ENCODE measurements around the gene SLC51A.
A peak's percentile ranks its signal among the peaks of the same experiment; 100 is the strongest.
"Not testable (repeated sequence)": the region's sequence is repeated elsewhere in the genome, so short reads cannot be mapped to it uniquely, and the experiment has no call there.

The SLC51A gene

DNA sequence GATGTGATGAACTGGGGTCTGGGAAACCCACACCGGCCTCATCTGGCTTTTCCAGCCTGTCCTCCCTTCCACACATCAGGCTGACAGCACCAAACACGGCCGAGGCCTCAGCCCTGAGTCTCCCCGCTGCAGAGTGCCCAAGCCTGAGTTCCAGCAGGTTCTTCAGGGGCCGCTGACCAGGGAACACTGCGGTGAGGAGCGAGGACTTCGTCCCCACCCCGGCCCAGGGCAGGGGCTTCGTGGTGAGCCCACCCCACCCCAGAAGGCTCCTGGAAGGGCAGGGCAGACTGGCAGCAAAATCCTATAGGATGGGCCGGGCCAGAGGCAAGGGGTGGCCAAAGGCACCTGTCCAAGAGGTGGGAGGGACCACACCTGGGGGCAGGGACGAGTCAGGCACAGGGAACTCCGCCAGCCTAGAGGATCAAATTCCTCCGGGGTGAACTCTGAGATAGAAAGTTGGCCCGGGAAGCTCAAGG is at the start of gene SLC51A:
TSS of gene SLC51A (plus strand) at position 446 of the 476 bp plus-strand sequence. CDS start 179 bp downstream, outside the sequence.
- DNase-seq (ENCODE audit: low spot score) = no peak

DNA sequence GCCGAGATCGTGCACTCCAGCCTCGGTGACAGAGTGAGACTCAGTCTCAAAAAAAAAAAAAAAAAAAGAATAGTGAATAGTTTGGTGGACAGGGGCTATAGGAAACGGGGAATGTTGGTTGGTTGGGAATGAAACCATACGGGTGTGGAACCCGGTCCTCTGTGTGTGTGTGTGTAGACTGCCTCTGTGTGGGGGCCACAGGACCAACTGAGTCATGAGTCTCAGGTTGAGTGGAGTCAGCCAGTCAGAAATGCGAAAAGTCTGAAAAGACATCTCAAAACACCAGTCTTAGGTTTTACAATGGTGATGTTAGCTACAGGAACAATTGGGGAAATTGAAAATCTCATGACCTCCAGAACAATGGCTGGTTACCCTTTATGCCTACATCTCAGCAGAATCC is 49.6 kb upstream of the SLC51A start:
- no peak for DNase-seq (ENCODE audit: low spot score)

DNA sequence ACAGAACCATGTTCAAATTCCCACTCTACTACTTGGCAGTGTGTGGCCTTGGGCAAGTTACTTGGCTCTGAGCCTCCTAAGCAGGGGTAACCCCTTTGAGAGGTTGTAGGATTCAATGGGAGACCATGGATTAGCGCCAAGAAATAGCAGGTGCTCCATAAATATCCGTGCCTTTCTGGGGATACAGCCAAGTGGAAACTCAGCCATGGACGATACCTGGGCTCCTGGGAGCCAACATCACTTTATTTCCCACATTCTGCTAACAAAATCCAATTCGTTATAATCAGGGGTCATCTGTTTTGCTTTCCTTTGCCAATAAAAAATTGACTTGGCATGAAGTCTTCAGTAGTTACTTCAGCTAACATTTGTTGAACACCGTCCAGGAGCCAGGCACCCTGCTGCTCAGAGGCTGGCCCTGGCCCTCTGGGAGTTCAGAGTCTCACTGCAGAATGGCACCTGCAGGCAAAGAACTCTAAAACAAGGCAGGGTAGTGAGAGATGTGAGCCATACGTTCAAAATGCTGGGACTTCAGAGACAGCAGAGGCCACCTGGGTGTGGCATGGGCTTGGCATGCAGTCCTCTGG is 47.4 kb upstream of the SLC51A start:
- no peak for DNase-seq (ENCODE audit: low spot score)

DNA sequence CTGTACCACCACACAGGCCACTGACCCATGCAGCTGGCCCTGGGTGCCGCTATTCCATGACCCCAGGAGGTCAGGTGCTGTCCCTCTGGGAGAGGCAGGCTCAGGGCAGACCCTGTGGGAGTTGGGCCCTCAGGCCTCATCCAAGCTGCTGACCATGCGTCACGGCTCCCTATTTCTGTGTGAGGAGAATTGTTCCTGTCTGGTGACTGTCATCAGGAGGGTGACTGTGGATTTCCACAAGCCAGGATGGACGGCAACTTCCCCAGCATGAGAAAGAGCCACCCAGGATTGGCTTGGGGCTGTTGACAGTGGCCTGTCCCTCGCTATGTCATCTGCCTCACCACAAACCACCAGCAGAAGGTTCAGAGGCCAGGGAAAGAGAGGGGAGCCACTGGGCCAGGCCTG is 46.5 kb upstream of the SLC51A start:
- DNase-seq (ENCODE audit: low spot score) = no peak

DNA sequence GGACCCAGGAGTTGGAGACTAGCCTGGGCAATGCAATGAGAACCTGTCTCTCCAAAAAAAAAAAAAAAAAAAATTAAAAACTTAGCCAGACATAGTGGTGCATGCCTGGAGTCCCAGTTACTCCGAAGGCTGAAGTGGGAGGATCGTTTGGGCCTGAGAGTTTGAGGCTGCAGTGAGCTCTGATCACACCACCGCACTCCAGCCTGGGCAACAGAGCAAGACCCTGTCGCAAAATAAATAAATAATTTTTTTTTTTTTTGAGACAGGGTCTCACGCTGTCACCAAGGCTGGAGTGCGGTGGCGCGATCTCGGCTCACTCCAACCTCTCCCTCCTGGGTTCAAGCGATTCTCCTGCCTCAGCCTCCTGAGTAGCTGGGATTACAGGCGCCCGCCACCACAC is 46.0 kb upstream of the SLC51A start:
- not testable (repeated sequence) for DNase-seq (ENCODE audit: low spot score)

DNA sequence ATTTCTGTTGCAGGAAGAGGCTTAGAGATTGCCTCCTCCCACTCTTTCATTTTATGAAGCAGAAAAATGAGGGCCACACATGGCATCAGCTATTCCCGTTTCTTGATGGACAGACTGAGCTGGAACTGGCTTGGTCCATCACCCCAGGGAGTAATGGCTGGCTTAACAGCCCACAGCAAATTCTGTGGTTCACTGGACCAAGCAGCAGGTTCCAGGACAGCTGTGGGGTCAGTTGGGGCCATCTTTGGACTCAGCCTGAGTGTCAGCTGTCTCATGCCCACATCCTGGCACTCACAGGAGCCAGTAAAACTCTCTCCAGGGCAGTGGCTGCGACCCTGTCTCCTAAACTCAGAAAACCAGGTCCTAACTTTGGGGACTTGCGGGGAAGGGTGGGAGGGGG is 41.7 kb upstream of the SLC51A start:
- DNase-seq (ENCODE audit: low spot score) = no peak

DNA sequence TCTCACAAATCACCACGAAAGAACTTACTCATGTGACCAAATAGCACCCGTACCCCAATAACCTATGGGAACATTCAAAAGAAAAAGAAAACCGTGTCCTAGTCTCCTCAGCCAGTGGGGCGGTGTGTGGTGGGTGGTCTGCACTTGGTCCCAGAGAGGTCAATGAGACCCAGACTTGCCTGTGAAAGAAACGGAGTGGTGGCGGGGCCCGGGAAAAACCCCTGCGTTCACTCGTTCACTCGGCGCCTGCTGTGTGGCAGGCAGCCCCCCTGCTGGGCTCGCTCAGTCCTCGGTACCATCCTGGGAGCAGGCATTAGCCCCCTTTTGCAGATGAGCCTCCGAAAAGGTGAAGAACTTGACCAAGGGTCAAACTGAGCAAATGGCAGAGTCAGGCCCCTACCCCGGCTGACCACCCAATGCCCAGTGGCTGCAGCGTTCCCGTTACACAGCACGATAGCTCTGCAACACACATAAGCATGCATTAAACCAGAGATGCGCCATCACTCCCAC is 41.2 kb upstream of the SLC51A start:
- no peak for DNase-seq (ENCODE audit: low spot score)

DNA sequence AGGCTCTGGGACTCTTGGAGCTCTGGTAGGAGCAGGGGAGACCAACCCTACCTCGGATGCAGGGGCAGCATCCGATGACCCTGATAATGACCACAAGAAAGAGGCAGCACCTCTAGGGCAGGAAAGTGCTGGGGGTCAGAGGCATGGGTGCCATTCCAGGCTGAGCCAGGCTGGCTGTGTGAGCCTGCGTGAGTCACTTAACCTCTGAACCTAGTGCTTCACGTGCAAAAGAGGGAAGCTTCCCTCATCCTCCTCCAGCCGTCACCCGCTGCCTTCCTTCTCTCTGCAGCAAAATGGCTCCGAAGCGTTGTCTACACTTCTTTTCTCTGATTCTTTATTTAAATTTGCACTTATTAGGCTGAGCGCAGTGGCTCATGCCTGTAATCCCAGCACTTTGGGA is 40.6 kb upstream of the SLC51A start:
- DNase-seq (ENCODE audit: low spot score) = no peak

DNA sequence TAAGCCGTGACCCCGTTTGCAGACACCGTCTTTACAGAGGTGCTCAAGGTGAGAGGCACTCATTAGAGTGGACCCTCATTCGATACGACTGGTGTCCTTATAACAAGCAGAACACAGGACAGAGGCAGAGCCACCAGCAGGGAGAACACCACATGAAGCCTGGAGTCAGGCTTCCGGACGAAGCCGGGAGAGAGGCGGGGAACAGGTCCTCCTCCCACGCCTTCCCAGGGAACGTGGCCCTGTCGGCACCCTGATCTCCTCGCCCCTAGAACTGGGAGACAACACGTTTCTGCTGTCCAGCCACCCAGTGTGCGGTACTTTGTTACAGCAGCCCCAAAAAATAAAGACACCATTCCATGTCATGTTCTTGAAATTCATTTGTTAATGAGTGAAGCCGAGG is 38.8 kb upstream of the SLC51A start:
- no peak for DNase-seq (ENCODE audit: low spot score)

DNA sequence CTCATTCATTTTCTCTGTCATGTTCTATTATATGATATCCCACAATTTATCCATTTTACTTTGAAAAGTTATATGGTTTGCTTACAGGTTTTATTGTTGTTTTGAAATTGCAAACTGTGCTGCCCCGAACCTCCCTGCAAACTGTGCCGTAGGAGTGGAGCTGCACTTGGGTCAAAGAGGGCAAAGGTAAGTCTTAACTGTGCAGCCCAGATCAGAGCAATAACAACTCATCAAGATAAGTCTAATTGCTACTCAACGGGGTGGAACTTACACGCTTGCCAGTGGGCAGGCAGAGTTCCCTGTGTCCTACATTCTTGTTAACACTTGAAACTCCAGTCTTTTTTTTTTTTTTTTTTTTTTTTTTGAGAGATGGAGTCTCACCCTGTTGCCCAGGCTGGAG is 38.4 kb upstream of the SLC51A start:
- no peak for DNase-seq (ENCODE audit: low spot score)

DNA sequence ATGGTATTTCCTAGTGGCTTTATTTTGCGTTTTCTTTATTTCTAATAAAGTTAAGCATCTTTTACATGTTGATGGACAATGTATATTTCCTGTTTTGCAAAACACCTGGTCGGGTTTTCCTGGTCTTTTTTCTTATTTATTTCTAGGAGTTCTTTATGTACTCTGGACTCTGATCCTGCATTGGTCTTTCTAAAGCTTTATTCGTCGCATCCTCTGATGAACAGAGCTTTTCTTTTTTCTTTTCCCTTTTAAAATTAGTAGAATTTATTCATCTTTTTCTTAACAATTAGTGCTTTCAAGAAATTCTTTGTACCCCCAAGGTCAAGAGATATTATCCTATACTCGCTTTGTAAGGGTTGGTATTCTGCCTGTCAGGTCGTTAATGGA is 37.3 kb upstream of the SLC51A start:
- no peak for DNase-seq (ENCODE audit: low spot score)

DNA sequence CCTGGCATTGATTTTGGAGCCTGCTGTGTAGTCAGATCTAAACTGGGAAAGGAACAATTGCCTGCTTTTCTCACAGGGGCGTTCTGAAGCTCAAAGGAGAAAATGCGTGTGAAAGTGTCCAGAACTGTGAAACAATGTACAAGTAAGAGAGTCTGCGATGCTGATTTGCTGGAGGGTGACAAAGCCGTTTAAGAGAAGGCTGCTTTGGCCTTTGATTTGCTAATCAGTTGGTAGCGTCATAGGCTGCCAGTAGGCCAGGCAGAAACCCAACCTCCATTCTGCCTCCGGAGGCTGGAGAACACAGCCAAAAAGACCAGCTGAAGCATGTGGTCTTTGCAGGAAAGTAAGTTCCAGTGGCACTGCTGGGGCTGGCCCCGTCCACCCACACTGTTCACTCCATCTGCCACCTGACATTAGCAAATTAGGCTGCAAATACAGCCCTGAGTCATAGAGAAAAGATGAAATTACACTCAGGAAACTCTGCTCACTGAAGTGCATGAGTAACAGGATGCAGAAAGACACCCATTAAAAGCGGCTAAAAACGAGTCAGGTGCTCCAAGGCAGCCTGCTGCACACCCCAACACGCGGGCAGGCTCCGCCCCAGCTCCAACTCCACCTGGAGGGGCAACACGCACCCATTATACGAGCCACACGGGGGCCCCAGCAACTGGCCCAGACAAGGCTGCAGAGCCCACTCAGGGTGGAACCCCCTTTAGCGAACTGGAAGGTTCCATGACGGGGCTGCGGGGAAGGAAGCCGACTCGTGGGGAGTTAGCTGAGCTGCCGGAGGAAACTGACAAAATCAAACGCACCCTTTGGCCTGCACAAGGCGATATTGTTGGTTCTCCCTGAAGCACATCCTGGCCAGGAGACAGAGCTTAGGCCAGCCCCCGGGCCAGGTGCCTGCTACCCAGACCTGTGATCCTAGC is 36.7 kb upstream of the SLC51A start:
- DNase-seq (ENCODE audit: low spot score) = peak; percentile 93

DNA sequence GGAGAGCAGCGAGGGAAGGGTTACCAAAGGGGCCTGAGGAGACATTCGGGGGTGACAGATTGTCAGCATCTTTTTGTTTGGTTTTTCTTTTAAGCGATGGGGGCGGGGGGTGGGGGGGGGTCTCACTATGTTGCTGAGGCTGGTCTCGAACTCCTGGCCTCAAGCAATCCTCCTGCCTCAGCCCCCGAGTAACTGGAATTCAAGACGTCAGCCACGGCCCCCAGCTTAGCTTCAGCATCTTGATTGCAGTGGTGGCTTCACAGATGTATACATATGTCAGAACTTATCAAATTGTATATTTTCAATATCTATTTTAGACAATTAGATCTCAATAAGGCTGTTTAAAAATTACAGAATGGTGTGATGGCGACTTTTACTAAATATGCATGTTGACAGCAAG is 36.0 kb upstream of the SLC51A start:
- no peak for DNase-seq (ENCODE audit: low spot score)

DNA sequence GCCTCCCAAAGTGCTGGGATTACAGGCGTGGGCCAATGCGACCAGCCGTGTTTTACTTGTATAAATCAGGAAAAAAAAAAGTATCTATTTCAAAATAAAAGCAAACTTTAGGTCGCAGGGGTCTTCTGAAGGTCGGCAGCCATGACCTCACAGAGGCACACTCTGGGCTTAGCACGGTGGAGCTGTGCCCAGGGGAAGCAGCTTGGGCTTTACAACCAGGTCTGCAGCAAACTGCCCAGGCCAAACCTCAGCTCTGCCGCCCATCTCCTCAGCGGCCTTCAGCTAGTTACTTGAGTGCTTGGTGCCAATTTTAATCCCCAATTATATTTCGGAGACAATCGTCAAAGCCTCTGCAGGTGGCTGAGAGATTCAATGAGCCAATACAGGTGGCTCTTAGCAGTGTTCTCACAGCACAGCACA is 35.2 kb upstream of the SLC51A start:
- no peak for DNase-seq (ENCODE audit: low spot score)

DNA sequence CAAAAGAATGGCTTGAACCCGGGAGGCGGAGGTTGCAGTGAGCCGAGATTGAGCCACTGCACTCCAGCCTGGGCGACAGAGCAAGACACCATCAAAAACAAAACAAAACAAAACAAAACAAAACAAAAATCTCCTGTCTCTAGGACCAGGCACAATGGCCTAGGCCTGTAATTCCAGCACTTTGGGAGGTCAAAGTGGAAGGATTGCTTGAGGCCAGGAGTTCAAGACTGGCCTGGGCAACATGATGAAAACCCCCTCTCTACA is 32.2 kb upstream of the SLC51A start:
- DNase-seq (ENCODE audit: low spot score) = not testable (repeated sequence)

DNA sequence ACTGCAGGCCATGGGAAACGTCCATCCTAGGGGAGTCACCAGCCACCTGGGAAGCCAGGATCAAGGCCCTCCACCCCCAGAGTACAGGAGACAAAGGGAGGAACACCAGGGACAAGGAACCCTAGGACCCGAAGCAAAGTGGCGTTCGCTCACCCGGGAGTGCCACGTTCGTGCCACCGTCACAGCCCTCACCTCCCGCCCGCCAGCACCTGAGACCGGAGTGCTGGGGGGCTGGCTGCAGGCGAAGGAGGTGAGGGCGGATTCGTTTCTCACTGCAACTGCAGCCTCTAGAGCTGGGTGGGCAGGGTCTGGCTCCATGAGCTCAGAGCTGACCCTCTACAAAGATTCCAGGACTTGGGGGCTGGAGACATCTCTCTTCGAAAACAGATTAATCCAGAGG is 31.5 kb upstream of the SLC51A start:
- DNase-seq (ENCODE audit: low spot score) = no peak

DNA sequence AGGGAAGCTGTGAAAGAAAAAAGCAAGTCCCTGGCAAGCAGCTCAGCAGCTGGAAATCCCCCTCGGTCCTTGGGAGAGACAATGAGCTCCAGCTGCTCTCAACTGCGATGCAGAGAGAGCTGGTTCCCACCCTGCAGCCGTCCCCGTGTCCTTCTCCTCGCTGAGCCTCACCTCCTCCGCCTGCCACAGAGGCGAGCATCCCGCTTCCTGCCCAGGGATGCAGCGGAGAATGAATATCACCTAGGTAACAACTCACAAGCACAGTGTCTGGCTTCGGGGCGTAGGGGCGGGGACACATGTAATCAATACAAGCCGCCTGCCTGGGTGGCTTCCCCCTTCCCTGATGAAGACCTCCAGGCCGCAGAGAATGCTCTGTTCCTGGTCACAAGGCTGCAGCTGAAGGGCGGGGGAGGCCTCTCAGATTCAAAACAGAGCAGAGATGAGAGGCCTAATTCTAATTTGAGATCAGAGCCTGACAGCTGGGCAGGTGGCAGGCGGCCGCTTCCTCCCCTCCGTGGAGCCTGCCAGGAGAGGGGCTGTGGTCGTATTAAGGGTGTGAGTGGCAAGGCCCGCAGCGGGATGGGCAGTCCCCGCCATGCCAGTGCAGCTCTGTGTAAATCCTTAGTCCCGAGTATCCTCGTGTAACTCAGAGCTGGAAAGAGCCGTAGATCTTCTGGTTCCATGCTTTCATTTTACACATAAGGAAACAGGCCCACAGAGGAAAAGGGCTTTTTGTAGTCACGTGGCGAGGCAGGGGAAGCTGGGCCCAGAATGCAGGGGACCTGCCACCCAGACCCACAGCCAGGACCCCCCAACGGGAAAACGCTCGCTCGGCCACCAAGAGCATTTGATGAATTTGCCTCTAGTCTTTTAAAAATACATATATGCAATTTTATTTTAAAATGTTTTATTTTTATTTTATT is 29.4 kb upstream of the SLC51A start:
- peak; percentile 63 for DNase-seq (ENCODE audit: low spot score)

DNA sequence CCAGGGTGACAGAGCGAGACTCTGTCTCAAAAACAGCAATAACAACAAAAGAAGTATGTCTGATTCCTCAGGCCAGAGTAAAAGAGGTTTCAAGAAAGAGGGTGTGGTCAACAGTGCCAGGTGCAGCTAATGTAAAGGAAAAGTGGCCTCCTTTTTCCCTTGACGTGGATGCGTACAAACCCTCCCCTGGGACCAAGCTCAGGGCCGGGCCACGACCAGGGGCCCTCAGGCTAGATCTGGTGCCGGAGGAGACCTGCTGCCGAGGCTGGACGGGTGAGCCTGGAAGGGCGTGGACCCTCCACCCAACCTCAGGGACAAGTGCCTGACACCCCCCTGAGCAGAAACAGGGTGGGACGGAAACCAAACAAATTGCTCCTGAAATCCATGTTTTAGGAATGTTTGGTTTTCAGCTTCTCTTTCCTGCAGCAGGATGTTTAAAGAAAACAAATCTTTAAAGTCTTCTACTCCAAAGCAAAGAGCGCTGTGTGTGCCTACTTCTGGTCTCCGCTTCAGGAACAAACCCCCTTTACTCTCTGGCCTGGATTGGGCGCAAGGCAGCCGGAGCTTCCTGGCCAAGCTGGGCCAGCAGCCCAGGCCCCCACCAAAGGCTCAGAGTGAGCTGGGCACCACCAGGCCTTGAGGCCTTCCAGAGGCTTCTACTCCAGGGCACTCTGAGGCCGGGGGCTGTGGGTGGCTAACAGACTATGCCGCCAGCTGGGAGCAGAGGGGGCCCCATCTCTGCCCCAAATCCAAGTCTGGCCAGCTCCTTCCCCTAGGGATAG is 26.6 kb upstream of the SLC51A start:
- peak; percentile 62 for DNase-seq (ENCODE audit: low spot score)

DNA sequence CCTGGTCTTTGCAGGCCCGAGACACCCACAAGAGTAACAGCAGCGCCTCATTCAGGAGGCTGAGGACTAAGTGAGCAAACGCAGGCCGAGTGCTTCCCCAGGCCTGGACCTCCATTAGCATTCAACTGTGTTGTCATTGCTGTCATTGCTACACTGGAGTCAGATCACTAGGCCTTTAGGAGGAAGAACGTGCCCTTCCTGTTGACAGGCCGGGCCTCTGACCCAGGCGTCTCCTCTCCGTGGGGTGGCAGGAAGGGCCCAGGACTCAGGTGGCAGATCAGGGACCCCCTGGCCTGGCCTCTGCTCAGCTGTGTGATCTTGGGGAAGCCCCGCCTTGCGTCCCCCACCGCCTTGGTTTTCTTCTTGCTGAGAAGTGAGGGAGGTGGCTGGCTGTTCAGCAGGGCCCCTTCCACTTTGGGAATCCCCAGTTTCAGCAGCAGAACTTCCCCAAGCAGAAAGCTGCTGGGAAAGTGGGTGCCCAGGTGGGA is 24.3 kb upstream of the SLC51A start:
- DNase-seq (ENCODE audit: low spot score) = no peak

DNA sequence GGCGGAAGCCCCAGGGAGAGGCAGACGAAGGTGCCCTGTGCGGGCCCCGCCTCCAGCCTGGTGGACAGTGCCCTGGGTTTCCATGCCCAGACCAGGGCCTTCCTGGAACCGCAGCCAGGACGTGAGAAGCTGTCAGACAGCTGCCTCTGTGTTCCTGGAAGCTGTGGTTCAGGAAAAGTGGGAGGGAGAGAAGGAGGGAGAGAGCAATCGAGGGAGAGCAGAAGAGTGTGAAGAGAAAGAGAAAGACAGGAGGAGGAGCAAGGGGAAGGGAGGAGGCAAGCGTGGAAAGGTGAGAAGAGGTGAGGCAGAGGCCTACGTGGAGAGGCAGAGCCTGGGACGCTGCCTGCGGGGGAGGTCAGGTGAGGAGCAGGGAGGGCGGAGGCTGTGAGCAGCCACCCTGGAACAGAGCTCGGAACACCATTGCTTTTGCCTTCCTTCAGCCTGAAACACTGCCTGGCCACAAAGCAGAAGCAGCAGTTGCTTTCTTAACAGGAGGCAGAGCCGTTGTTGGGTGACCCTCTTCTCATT is 23.7 kb upstream of the SLC51A start:
- DNase-seq (ENCODE audit: low spot score) = no peak

DNA sequence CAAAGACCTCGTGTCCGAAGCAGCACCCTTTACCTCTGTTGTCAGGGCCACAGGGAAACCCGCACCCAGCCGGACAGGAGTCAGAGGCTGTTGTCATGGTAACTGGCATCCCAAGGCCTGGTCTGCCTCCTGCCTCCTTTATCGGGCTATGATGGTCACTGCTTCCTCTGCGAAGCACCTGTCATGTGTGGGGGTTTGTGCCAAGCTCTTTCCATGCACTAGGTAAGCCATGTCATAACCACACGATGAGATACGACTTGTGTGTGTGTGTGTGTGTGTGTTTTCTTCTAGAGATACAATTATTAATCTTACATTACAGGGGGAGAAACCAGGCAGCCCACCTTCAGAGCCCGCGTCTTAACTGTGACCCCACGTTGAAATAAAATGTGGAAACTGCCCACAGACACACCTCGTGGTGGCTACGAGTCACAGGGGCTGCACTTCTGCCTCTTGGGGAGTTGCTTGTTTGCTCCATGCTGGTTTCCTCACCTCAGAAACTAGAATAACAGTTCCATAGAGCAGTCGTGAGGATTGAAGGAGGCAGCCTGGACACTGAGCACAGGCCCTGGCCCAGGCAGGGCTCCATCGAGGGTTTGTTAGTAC is 23.1 kb upstream of the SLC51A start:
- DNase-seq (ENCODE audit: low spot score) = no peak

Measured in Ammon's horn (tissue), 1 donor.